Panc1 (cell line): ENCODE data around the gene PCDHB13. TPM values are rescaled to one million over a fixed set of nuclear protein-coding genes. Genes with fewer than 3 reads are reported as not detected.
A peak's percentile ranks its signal among the peaks of the same experiment; 100 is the strongest.
"Not testable (repeated sequence)": the region's sequence is repeated elsewhere in the genome, so short reads cannot be mapped to it uniquely, and the experiment has no call there.

Experiments used
- ATAC-seq: fragments of 200-7000 bp; cut with Tn5 transposase; 2 replicates; pipeline ENCODE4 v1.9.1; 2020; ENCODE audit warnings: mild to moderate bottlenecking, moderate library complexity
- BruUV-seq: library from RNA; stranded (reverse); fragments of 400-500 nt; replicated peaks from 2 replicates; lab custom pipeline; 2021; lab: Mats Ljungman, UMichigan
- CTCF ChIA-PET: fragments of 300-600 bp; sonication (Branson Sonifier 250); formaldehyde crosslinking; loops from one replicate; lab custom pipeline; 2022; ENCODE audit warnings: antibody characterized with exemption; lab: Charles Lee
- POLR2A ChIA-PET: fragments of 300-600 bp; sonication (Branson Sonifier 250); formaldehyde crosslinking; loops from one replicate; lab custom pipeline; 2022; ENCODE audit warnings: antibody characterized with exemption; lab: Charles Lee
- DNase-seq: peaks from one replicate; pipeline ENCODE4 v3.0.0-alpha.2; 2010; ENCODE audit warnings: low read depth, low spot score
- H3K27ac ChIP-seq: 2 replicates; pipeline ENCODE4 v1.5.1; 2011; ENCODE audit warnings: mild to moderate bottlenecking, low read length, inconsistent platforms
- H3K27me3 ChIP-seq: fragments of 200-500 bp; sonication (Bioruptor generic); 2 replicates; pipeline ENCODE4 v1.6.0; 2014; ENCODE audit warnings: low read length, inconsistent platforms; ENCODE audit not compliant: control insufficient read depth, insufficient read depth
- H3K36me3 ChIP-seq: fragments of 200-500 bp; sonication (Bioruptor generic); 2 replicates; pipeline ENCODE4 v1.5.1; 2014; ENCODE audit warnings: inconsistent platforms, mild to moderate bottlenecking, low read length, moderate library complexity; ENCODE audit not compliant: control insufficient read depth, insufficient read depth
- H3K4me1 ChIP-seq: 2 replicates; pipeline ENCODE4 v1.5.1; 2011; ENCODE audit warnings: inconsistent platforms, mild to moderate bottlenecking, low read length, moderate library complexity; ENCODE audit not compliant: control insufficient read depth, insufficient read depth
- H3K4me3 ChIP-seq, 2 experiments: 2 replicates each; pipeline ENCODE4 v1.5.1; 2011 to 2012; ENCODE audit warnings: low read depth in 2 of 2, low read length in 2 of 2, mild to moderate bottlenecking in 2 of 2, inconsistent platforms in 1 of 2, moderate library complexity in 1 of 2
- H3K9me3 ChIP-seq: fragments of 200-500 bp; sonication (Bioruptor generic); 2 replicates; pipeline ENCODE4 v1.5.1; 2014; ENCODE audit warnings: low read depth, mild to moderate bottlenecking, inconsistent platforms, low read length, moderate library complexity; ENCODE audit not compliant: control insufficient read depth, insufficient read depth
- POLR2AphosphoS5 ChIP-seq: IDR thresholded peaks from 2 replicates; pipeline ENCODE4 v1.6.1; 2012; ENCODE audit warnings: mild to moderate bottlenecking, low read depth, low read length, moderate library complexity
- TCF7L2 ChIP-seq: IDR thresholded peaks from 2 replicates; pipeline ENCODE4 v1.6.1; 2011; ENCODE audit warnings: mild to moderate bottlenecking, low read depth, low read length, inconsistent platforms
- in situ Hi-C: cut with HindIII; loops from 2 replicates; pipeline ENCODE4 v1.10.0; 2016; ENCODE audit warnings: low sequenced_read_pairs, low pct_unique_long_range_greater_than_20kb
- intact Hi-C: fragments of 100-400 bp; cut with micrococcal nuclease; formaldehyde crosslinking; loops from one replicate; pipeline ENCODE4 v1.10.0; 2022; ENCODE audit not compliant: unreplicated experiment
- total RNA-seq: library from RNA; stranded (reverse); gene quantifications from one replicate; pipeline ENCODE4 v1.2.1, GENCODE V29; 2021; ENCODE audit not compliant: unreplicated experiment
- TF ChIP-seq, protein P1 (sequence below): fragments of 450-650 bp; IDR thresholded peaks from 2 replicates; pipeline ENCODE4 v1.5.1; 2017; ENCODE audit warnings: mild to moderate bottlenecking

Gene PCDHB13
- total RNA-seq, 1 experiment from 2014 or later = 1.0 TPM

DNA sequence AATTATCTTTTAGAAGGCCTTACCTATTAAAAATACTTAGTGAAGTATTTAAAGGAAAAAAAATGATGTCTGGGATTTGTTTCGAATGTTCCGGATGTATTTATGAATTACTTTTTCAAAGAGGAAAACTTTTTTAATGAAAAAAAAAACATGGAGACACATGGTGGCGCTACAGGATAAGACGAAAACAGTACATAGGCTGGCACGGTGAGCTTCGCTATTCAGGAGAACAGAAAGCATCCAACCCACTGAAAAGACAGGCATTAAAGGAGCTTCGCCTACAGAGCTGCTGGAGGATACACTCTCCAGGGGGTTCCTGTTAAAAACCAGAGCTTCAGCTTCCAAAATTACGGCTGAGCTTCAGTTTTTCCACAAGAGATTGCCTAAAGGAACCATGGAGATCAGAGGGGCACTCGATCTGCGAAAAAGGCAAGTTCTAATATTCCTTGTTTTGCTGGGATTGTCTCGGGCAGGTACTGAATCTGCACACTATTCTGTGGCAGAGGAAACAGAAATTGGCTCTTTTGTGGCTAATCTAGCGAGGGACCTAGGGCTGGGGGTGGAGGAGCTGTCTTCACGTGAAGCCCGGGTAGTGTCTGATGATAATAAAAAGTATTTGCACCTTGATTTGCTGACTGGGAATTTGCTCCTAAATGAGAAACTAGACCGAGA lies 9.5 kb downstream of the PCDHB13 start, which contains the start of gene PCDHB14:
PCDHB14 (plus strand) TSS at position 232 of the 672 bp plus-strand sequence; CDS start at position 395, 163 bp downstream.
- no TSS peak for BruUV-seq
- intact Hi-C loops (loop anchor here (5.0 kb wide), 2 partner anchors 189 to 339 kb away; partner anchors contain the start of gene PCDHGA10), in situ Hi-C loops (no loop called here)
- CTCF ChIA-PET = interaction anchor here (0.6 to 2.1 kb wide), 16 partner anchors 17 to 395 kb away, joined by 3 to 12 read pairs (median 4); partner anchors contain the start of genes DIAPH1, PCDHB10, PCDHB11 and PCDHB2
- Histone ChIP-seq H3K36me3 (no peaks in the 10 kb centered on the region), H3K4me1 (no peaks in the 10 kb centered on the region), H3K27ac (no peak within 1 kb of the TSS), H3K9me3 (peaks cover 11% of the 10 kb centered on the region; the same call in 1 of the 2 replicates), H3K27me3 (peaks cover 3% of the 10 kb centered on the region; the same call in 1 of the 2 replicates), H3K4me3 (peak within 1 kb of the TSS; percentile 35 to 51)
- TF ChIP-seq POLR2AphosphoS5 = no peak
- TF ChIP-seq, protein P1, sequence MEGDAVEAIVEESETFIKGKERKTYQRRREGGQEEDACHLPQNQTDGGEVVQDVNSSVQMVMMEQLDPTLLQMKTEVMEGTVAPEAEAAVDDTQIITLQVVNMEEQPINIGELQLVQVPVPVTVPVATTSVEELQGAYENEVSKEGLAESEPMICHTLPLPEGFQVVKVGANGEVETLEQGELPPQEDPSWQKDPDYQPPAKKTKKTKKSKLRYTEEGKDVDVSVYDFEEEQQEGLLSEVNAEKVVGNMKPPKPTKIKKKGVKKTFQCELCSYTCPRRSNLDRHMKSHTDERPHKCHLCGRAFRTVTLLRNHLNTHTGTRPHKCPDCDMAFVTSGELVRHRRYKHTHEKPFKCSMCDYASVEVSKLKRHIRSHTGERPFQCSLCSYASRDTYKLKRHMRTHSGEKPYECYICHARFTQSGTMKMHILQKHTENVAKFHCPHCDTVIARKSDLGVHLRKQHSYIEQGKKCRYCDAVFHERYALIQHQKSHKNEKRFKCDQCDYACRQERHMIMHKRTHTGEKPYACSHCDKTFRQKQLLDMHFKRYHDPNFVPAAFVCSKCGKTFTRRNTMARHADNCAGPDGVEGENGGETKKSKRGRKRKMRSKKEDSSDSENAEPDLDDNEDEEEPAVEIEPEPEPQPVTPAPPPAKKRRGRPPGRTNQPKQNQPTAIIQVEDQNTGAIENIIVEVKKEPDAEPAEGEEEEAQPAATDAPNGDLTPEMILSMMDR = peak; percentile 72
- DNase-seq = peak; percentile 22
- ATAC-seq = peak; percentile 94
- POLR2A ChIA-PET = interaction anchor here (0.5 kb wide), 1 partner anchor 335 kb away, joined by 3 read pairs; no protein-coding TSS in a partner anchor

DNA sequence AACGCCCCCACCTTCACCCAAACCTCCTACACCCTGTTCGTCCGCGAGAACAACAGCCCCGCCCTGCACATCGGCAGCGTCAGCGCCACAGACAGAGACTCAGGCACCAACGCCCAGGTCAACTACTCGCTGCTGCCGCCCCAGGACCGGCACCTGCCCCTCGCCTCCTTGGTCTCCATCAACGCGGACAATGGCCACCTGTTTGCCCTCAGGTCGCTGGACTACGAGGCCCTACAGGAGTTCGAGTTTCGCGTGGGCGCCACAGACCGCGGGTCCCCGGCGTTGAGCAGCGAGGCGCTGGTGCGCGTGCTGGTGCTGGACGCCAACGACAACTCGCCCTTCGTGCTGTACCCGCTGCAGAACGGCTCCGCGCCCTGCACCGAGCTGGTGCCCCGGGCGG lies 11.1 kb downstream of the PCDHB13 start:
- POLR2A ChIA-PET, H3K27ac ChIP-seq, H3K9me3 ChIP-seq, CTCF ChIA-PET, DNase-seq, ATAC-seq, H3K36me3 ChIP-seq, BruUV-seq, H3K27me3 ChIP-seq, H3K4me3 ChIP-seq, in situ Hi-C loops, H3K4me1 ChIP-seq: not testable (repeated sequence)
- intact Hi-C loops = loop anchor here (5.0 kb wide), 2 partner anchors 187 to 337 kb away; partner anchors contain the start of gene PCDHGA10

DNA sequence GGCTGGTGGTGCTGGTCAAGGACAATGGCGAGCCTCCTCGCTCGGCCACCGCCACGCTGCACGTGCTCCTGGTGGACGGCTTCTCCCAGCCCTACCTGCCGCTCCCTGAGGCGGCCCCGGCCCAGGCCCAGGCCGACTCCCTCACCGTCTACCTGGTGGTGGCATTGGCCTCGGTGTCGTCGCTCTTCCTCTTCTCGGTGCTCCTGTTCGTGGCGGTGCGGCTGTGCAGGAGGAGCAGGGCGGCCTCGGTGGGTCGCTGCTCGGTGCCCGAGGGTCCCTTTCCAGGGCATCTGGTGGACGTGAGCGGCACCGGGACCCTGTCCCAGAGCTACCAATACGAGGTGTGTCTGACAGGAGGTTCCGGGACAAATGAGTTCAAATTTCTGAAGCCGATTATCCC lies 11.7 kb downstream of the PCDHB13 start:
- in situ Hi-C loops, ATAC-seq, H3K27ac ChIP-seq, H3K27me3 ChIP-seq, CTCF ChIA-PET, H3K4me3 ChIP-seq, intact Hi-C loops, H3K4me1 ChIP-seq, BruUV-seq, H3K36me3 ChIP-seq, DNase-seq, H3K9me3 ChIP-seq: not testable (repeated sequence)
- POLR2A ChIA-PET = interaction anchor here (0.6 kb wide), 1 partner anchor 29 kb away, joined by 3 read pairs; no protein-coding TSS in a partner anchor

DNA sequence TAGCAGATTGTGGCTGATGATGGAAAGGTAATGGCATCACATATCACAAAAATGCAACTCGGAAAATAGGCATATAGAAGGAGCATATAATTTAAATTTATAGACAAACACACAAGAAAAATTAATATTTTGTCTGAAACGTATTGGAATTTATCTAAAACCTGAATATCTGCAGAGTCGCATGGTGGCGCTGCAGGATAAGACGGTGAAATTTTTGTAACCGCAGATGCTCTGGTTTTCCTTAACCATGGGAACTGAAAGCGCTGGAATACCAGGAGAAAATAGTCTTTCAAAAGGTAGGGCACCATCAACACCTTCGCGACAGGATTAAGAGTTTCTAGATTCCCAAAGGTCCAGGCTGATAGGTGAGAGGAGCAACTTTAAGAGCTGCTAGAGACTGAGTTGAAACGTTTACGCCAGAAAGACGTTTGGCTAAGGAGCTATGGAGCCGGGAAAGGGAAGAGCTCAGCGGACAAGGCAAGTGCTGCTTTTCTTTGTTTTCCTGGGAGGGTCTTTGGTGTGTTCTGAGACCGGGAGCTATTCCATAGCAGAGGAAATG lies 20.5 kb downstream of the PCDHB13 start:
- H3K4me3 ChIP-seq = no peak overlapping the region
- no peak overlapping the region for H3K27ac ChIP-seq
- no peaks in the 10 kb centered on the region for H3K27me3 ChIP-seq
- ATAC-seq (no peak), DNase-seq (no peak)
- ChIA-PET CTCF (no interaction called here), POLR2A (no interaction called here)
- peaks cover 61% of the 10 kb centered on the region for H3K9me3 ChIP-seq
- in situ Hi-C loops = no loop called here
- intact Hi-C loops = no loop called here
- H3K36me3 ChIP-seq = no peaks in the 10 kb centered on the region
- TF ChIP-seq TCF7L2 = no peak
- TF ChIP-seq, protein P1 = peak; percentile 10; the same call in 1 of the 2 replicates
- BruUV-seq = no TSS peak
- no peaks in the 10 kb centered on the region for H3K4me1 ChIP-seq

DNA sequence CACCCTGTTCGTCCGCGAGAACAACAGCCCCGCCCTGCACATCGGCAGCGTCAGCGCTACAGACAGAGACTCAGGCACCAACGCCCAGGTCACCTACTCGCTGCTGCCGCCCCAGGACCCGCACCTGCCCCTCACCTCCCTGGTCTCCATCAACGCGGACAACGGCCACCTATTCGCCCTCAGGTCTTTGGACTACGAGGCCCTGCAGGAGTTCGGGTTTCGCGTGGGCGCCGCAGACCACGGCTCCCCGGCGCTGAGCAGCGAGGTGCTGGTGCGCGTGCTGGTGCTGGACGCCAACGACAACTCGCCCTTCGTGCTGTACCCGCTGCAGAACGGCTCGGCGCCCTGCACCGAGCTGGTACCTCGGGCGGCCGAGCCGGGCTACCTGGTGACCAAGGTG lies 22.2 kb downstream of the PCDHB13 start:
- H3K27me3 ChIP-seq, POLR2A ChIA-PET, BruUV-seq, CTCF ChIA-PET, H3K4me1 ChIP-seq, H3K4me3 ChIP-seq, intact Hi-C loops, ATAC-seq, DNase-seq, in situ Hi-C loops, H3K36me3 ChIP-seq, H3K27ac ChIP-seq: not testable (repeated sequence)
- peaks cover 70% of the 10 kb centered on the region for H3K9me3 ChIP-seq
